Measurements from ENCODE around the gene QTRT2. TPM values are rescaled to one million over a fixed set of nuclear protein-coding genes. Genes with fewer than 3 reads are reported as not detected.

QTRT2 gene
- total RNA-seq, 1 experiment from 2014 or later: 62.4 TPM

DNA sequence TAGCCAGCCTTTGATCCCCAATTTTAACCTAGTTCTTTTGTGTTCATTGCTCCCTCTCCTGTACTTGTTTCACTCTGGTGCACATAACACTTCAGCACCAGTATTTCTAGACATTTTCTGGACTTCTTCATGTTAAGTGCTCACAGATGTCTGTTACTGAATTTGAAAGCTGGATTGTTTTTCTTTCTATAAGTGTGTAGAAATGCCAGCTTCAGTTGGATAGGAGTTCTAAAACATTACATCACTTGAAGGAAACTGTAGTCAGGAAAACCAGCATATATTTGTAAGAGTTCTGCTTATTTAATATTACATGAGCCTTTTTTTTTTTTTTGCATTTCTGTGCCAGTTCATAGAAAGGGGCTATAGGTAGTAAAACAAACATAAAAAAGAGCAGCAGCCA is 21.6 kb downstream of the QTRT2 start:
- ChIA-PET POLR2A (ENCODE audit: low non-redundant PET) (no interaction called here), CTCF (no interaction called here)
- H3K4me1 ChIP-seq (ENCODE audit: insufficient read depth, low read length, poor library complexity, severe bottlenecking): no peaks in the 10 kb centered on the region
- intact Hi-C loops (cut with micrococcal nuclease; ENCODE audit: unreplicated experiment): no loop called here
- no peaks in the 10 kb centered on the region for H3K9me3 ChIP-seq (ENCODE audit: low read depth, low read length, poor library complexity, severe bottlenecking)
- H3K27me3 ChIP-seq (replicated peaks; ENCODE audit: insufficient read depth, low read depth, low read length, poor library complexity): no peaks in the 10 kb centered on the region
- no peak for TF ChIP-seq EZH2 (IDR thresholded peaks at IDR 0.05; ENCODE audit: borderline replicate concordance, low read depth, low read length, poor library complexity, severe bottlenecking)
- TF ChIP-seq, protein P1, sequence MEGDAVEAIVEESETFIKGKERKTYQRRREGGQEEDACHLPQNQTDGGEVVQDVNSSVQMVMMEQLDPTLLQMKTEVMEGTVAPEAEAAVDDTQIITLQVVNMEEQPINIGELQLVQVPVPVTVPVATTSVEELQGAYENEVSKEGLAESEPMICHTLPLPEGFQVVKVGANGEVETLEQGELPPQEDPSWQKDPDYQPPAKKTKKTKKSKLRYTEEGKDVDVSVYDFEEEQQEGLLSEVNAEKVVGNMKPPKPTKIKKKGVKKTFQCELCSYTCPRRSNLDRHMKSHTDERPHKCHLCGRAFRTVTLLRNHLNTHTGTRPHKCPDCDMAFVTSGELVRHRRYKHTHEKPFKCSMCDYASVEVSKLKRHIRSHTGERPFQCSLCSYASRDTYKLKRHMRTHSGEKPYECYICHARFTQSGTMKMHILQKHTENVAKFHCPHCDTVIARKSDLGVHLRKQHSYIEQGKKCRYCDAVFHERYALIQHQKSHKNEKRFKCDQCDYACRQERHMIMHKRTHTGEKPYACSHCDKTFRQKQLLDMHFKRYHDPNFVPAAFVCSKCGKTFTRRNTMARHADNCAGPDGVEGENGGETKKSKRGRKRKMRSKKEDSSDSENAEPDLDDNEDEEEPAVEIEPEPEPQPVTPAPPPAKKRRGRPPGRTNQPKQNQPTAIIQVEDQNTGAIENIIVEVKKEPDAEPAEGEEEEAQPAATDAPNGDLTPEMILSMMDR (conservative IDR thresholded peaks at IDR 0.05; ENCODE audit: low read depth, low read length): no peak
- peaks cover 68% of the 10 kb centered on the region for H3K36me3 ChIP-seq (ENCODE audit: insufficient read depth, low read length, poor library complexity, severe bottlenecking)
- no TSS peak for BruUV-seq (replicated peaks)
- no peak for DNase-seq (ENCODE audit: low spot score)
- H3K27ac ChIP-seq (ENCODE audit: low read depth, low read length, poor library complexity, severe bottlenecking): no peak overlapping the region
- H3K4me3 ChIP-seq (ENCODE audit: low read depth, low read length, poor library complexity, severe bottlenecking): no peak overlapping the region

DNA sequence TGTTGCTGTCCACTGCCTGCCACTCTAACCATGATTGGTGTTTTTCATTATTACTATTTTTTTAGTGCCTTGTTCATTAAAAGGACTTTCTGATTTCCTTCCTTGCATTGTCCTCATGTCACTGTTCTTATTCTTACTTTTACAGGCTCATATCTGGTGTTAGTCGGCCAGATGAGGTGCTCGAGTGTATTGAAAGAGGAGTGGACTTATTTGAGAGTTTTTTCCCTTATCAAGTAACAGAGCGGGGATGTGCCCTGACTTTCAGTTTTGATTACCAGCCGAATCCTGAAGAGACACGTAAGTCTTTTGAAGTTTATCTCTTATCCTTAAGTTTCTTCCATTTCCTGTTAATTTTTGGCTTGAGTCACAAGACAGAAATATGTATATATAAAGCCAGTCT is 23.2 kb downstream of the QTRT2 start:
- no TSS peak for BruUV-seq (replicated peaks)
- no peaks in the 10 kb centered on the region for H3K4me1 ChIP-seq (ENCODE audit: insufficient read depth, low read length, poor library complexity, severe bottlenecking)
- no peaks in the 10 kb centered on the region for H3K27me3 ChIP-seq (replicated peaks; ENCODE audit: insufficient read depth, low read depth, low read length, poor library complexity)
- H3K27ac ChIP-seq (ENCODE audit: low read depth, low read length, poor library complexity, severe bottlenecking): no peak overlapping the region
- H3K9me3 ChIP-seq (ENCODE audit: low read depth, low read length, poor library complexity, severe bottlenecking): no peaks in the 10 kb centered on the region
- ChIA-PET POLR2A (ENCODE audit: low non-redundant PET) (no interaction called here), CTCF (no interaction called here)
- no peak for DNase-seq (ENCODE audit: low spot score)
- H3K4me3 ChIP-seq (ENCODE audit: low read depth, low read length, poor library complexity, severe bottlenecking): no peak overlapping the region
- peaks cover 66% of the 10 kb centered on the region for H3K36me3 ChIP-seq (ENCODE audit: insufficient read depth, low read length, poor library complexity, severe bottlenecking)
- no peak for TF ChIP-seq EZH2 (IDR thresholded peaks at IDR 0.05; ENCODE audit: borderline replicate concordance, low read depth, low read length, poor library complexity, severe bottlenecking)
- TF ChIP-seq, protein P1 (conservative IDR thresholded peaks at IDR 0.05; ENCODE audit: low read depth, low read length): no peak
- intact Hi-C loops (cut with micrococcal nuclease; ENCODE audit: unreplicated experiment): no loop called here

DNA sequence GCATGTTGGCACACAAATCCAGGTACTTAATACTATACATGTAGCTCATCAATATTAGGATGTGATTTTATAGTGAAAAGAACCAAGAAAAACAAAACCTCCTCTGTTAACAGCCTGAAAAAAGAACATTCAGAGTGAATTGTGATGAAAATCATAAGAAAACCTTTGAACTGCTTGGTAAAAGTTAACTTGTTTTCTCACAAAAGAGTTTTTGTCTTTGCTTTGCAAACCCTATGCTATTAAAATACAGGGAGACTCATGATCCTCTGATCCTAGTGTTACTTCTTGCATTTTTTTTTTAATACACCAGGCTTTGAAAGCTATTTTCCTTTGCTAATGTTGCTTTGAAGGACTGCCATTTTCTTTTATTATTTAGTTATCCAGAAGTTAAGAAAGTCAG is 23.7 kb downstream of the QTRT2 start:
- ChIA-PET POLR2A (ENCODE audit: low non-redundant PET) (no interaction called here), CTCF (no interaction called here)
- H3K27me3 ChIP-seq (replicated peaks; ENCODE audit: insufficient read depth, low read depth, low read length, poor library complexity): no peaks in the 10 kb centered on the region
- no peak overlapping the region for H3K4me3 ChIP-seq (ENCODE audit: low read depth, low read length, poor library complexity, severe bottlenecking)
- H3K36me3 ChIP-seq (ENCODE audit: insufficient read depth, low read length, poor library complexity, severe bottlenecking): peaks cover 63% of the 10 kb centered on the region
- DNase-seq (ENCODE audit: low spot score): no peak
- H3K27ac ChIP-seq (ENCODE audit: low read depth, low read length, poor library complexity, severe bottlenecking): no peak overlapping the region
- H3K9me3 ChIP-seq (ENCODE audit: low read depth, low read length, poor library complexity, severe bottlenecking): no peaks in the 10 kb centered on the region
- no peaks in the 10 kb centered on the region for H3K4me1 ChIP-seq (ENCODE audit: insufficient read depth, low read length, poor library complexity, severe bottlenecking)
- intact Hi-C loops (cut with micrococcal nuclease; ENCODE audit: unreplicated experiment): no loop called here
- no TSS peak for BruUV-seq (replicated peaks)
- TF ChIP-seq EZH2 (IDR thresholded peaks at IDR 0.05; ENCODE audit: borderline replicate concordance, low read depth, low read length, poor library complexity, severe bottlenecking): no peak
- TF ChIP-seq, protein P1 (conservative IDR thresholded peaks at IDR 0.05; ENCODE audit: low read depth, low read length): no peak
